T-helper 2 cell treated with Interferon-gamma antibody and Interleukin-4, amounts not matched to agents 5 μg/mL and 100 μg/mL, for 36 hours (primary cell): Measurements from ENCODE around the gene CEP95.

Source experiments
- DNase-seq: peaks from one replicate; pipeline ENCODE4 v3.0.0; 2021; ENCODE audit warnings: low spot score
- H3K27ac Mint-ChIP-seq: one replicate; pipeline ENCODE4 v1.8.0; 2021; ENCODE audit warnings: mild to moderate bottlenecking, mixed read lengths
- H3K27me3 Mint-ChIP-seq: one replicate; pipeline ENCODE4 v1.8.0; 2021; ENCODE audit warnings: low read depth, mixed read lengths
- H3K36me3 Mint-ChIP-seq: one replicate; pipeline ENCODE4 v1.8.0; 2021; ENCODE audit warnings: low read depth, mixed read lengths
- H3K4me1 Mint-ChIP-seq: one replicate; pipeline ENCODE4 v1.8.0; 2021; ENCODE audit warnings: low read depth, mixed read lengths
- H3K4me3 Mint-ChIP-seq: one replicate; pipeline ENCODE4 v1.8.0; 2022; ENCODE audit warnings: mild to moderate bottlenecking, moderate library complexity, mixed read lengths
- H3K9me3 Mint-ChIP-seq: one replicate; pipeline ENCODE4 v1.8.0; 2021; ENCODE audit warnings: mixed read lengths

Gene CEP95

DNA sequence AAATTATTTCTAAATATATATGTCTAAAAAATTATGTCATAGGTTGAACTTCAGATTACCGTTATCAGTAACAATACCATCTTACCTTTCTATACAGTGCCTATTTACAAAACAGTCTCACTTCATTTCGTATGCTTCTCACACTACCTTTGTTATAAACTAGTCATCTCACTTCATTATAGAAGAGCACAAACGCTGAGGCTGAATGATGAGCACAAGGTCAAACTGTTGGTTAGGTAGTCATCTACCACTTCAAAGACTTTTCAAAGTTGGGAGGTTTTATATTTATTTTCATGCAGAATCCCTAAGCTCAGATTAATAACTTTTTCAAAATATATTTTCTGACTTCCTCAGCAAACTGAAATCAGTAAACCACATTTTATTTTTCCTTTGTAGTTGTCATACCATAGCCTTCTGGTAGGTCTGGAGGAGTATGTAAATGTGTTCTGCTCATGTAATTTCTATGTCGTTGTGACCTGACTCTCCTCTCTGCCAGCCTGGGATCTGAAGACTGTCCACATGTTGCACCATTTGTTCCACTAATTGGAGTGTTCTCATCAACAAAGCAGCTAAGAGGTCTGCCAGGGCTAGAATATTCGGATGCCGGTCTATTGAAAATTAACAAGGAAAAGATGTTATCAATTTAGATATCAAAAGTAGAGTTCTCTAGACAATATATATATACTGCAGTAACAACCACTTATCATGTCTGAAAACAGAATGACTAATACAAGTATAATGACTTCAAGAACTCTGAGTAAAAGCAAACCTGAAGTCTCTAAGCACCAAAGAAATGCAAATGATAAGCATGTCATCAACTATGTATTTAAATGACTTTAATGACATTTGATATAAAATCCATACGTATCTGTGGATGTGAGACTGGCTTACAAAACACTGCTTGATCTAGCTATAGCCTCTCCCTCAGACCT, 73.9 kb downstream of the CEP95 start:
- Mint-ChIP-seq H3K36me3 (peaks cover 38% of the 10 kb centered on the region), H3K4me3 (peak overlapping the region; percentile 20), H3K27me3 (no peaks in the 10 kb centered on the region), H3K27ac (peak overlapping the region; percentile 83), H3K9me3 (no peaks in the 10 kb centered on the region), H3K4me1 (peaks cover 13% of the 10 kb centered on the region)
- DNase-seq: peak; percentile 26

DNA sequence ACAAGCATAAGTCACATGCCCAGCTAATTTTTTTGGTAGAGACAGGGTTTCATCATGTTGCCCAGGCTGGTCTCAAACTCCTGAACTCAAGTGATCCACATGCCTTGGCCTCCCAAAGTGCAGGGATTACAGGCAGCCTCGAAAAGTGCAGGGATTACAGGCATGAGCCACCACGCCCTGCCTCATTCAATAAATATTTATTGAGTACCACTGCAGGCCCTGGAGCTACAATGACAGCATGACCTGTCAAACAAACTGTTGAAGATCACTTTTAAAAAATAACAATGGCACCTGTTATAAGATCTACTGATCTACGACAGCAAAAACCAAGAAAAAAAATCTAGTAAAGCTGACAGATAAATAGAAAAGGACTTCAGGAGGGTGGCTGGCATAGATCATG, 76.3 kb downstream of the CEP95 start:
- Mint-ChIP-seq H3K36me3 (peaks cover 30% of the 10 kb centered on the region), H3K27ac (no peak overlapping the region), H3K9me3 (no peaks in the 10 kb centered on the region), H3K4me3 (no peak overlapping the region), H3K27me3 (no peaks in the 10 kb centered on the region), H3K4me1 (peaks cover 13% of the 10 kb centered on the region)
- no peak for DNase-seq

DNA sequence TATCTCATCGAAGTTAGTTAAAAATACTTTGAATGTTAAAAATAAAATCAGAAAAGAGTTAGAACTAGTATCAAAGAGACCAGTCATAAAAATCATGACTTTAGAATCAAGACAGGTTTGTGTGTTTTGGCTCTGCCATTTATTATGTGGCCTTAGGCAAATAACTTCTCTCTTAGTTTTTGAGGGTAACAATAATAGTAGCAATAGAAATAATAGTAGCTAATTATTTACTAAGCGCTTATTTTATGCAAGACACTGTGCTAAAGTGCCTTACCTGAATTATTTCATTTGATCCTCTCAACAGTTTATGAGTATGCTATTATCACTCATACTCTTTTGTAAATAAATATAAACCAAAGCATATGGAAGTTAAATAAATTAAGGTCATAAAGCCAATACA, 78.4 kb downstream of the CEP95 start:
- Mint-ChIP-seq H3K4me1 (peaks cover 11% of the 10 kb centered on the region), H3K27ac (no peak overlapping the region), H3K36me3 (peaks cover 28% of the 10 kb centered on the region), H3K4me3 (no peak overlapping the region), H3K27me3 (no peaks in the 10 kb centered on the region), H3K9me3 (no peaks in the 10 kb centered on the region)
- DNase-seq: no peak
